ENCODE data around the gene SULF2.
"Not testable (repeated sequence)": the region's sequence is repeated elsewhere in the genome, so short reads cannot be mapped to it uniquely, and the experiment has no call there.

Gene SULF2

DNA sequence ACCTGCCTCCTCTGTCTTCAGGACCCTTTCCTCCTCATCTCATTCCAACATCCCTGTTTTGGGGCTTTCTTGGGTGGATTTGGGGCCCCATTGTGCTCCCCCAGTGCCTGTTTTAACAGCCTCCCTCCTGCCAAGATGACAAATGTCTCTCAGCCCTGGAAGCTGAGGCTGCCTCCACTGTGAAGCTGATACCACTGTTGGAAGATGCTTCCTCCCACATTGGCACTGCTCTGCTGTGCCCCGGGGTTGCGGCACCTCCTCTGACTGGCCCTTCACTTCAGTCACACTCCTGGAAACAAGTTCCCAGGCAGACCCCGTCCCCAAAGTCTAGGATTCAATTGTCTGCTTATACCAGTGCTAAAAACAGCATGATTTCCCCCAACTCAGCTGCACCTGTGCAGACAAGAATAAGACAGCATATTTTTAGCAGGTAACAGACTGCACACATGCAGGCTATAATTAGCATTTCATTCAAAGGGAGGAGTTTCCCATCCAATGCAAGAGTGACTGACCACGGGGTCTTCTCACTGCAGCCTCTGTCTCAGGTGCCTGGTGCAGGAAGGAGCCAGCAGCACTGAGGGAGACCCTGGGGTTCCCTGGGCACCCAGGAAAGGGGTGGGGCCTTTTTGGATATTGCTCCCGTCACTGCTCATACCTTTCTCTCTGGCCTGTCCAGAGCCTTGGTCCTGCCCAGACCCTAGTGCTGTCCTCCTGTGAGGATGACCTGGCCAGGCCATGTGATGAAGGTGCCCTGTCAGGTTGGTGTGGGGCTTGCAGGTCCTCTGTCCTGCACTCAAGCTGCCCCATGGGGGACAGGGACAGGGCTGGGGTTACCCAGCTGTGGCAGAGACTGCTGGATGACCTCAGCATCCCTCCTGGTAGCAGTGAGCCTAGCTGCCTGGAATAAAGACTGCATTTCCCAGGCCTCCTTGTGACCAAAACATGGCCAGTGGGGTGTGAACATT, 31.5 kb upstream of the SULF2 start:
- H3K4me3 ChIP-seq (ENCODE audit: low read length), result no peak overlapping the region
- no peaks in the 10 kb centered on the region for H3K36me3 ChIP-seq (ENCODE audit: control insufficient read depth, insufficient read depth, low read length)
- no peaks in the 10 kb centered on the region for H3K9me3 ChIP-seq (ENCODE audit: control insufficient read depth, low read length)
- peaks cover 27% of the 10 kb centered on the region for H3K27me3 ChIP-seq (ENCODE audit: control insufficient read depth, insufficient read depth, low read length)
- H3K9ac ChIP-seq (ENCODE audit: low read length), result no peak overlapping the region
- H3K4me1 ChIP-seq (ENCODE audit: control insufficient read depth, insufficient read depth, low read length), result no peaks in the 10 kb centered on the region

DNA sequence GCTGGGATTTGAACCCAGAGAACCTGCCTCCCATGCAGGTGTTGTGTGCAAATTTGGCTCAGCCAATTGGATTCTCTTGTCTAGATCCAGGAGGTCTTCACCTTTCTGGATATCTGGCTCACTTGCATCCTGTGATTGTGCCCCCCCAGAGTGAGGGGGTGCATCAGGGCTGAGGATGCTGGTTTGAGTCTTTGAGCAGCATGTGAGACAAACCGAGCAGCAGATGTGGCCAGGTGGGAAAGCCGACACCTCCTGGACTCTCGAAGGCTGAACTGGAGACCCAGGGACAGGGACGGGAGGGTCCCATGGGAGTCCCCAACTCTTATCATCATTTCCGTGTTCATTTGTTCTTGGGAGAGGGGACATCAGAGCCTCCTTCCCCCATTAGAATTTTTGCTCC, 30.6 kb upstream of the SULF2 start:
- H3K9me3 ChIP-seq (ENCODE audit: control insufficient read depth, low read length), result no peaks in the 10 kb centered on the region
- peaks cover 27% of the 10 kb centered on the region for H3K27me3 ChIP-seq (ENCODE audit: control insufficient read depth, insufficient read depth, low read length)
- no peaks in the 10 kb centered on the region for H3K4me1 ChIP-seq (ENCODE audit: control insufficient read depth, insufficient read depth, low read length)
- H3K4me3 ChIP-seq (ENCODE audit: low read length), result no peak overlapping the region
- H3K36me3 ChIP-seq (ENCODE audit: control insufficient read depth, insufficient read depth, low read length), result no peaks in the 10 kb centered on the region
- no peak overlapping the region for H3K9ac ChIP-seq (ENCODE audit: low read length)

DNA sequence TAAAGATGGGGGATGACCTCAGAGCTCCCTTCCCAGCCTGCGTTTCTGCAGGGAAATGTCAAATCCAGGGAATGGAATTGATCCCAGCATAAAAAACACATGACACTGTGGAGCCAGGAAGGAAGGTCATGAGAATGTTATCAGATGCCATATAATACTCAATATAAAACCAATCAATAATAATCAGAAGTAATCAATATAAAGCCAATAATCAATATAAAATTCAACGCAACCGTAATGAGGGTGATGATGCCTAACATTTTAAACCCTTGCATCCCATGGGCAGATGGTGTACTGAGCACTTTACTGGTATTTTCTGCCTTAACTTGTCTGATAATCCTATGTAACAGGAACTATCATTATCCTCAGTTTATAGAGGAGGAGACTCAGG, 30.1 kb upstream of the SULF2 start:
- Histone ChIP-seq H3K4me3 (ENCODE audit: low read length) (no peak overlapping the region), H3K4me1 (ENCODE audit: control insufficient read depth, insufficient read depth, low read length) (no peaks in the 10 kb centered on the region), H3K9me3 (ENCODE audit: control insufficient read depth, low read length) (no peaks in the 10 kb centered on the region), H3K9ac (ENCODE audit: low read length) (no peak overlapping the region), H3K27me3 (ENCODE audit: control insufficient read depth, insufficient read depth, low read length) (peaks cover 27% of the 10 kb centered on the region), H3K36me3 (ENCODE audit: control insufficient read depth, insufficient read depth, low read length) (no peaks in the 10 kb centered on the region)

DNA sequence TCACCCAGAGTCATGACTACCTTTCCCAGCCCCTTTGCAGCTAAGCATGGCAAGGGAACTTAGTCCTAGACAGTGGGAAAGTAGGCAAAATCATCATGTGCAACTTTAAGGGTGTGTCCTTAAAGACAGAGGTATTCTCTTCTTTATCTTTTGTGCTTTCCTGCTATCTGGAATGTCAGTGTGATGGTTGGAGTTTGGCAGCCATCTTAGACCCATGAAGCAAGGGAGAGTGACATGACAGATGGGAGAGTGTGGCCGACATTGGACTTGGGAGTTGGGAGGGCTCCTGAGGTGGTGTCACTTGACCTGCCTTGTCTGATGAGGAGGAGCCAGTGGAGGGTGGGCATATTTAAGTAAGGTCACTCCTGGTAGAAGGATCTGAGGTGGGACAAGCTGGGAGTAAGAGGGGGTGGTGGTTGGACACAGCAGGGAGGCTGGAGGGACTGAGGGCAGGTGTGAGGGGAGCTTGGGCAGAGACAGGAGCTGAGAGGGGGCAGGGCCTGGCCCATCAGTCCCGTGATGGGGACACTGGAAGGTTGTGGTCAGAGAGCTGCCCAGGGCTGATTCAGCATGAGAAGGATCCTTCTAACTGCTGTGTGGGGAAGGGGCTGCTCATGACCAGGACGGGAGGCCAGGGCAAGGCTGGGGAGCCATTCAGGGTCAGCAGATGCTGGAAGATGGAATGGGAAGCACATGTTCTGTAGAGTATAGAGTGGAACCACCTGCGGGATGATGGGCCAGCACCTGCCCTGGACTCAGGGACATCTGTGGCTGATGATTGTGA, 29.5 kb upstream of the SULF2 start:
- Histone ChIP-seq H3K27me3 (ENCODE audit: control insufficient read depth, insufficient read depth, low read length) (peaks cover 30% of the 10 kb centered on the region), H3K4me3 (ENCODE audit: low read length) (no peak overlapping the region), H3K36me3 (ENCODE audit: control insufficient read depth, insufficient read depth, low read length) (no peaks in the 10 kb centered on the region), H3K9me3 (ENCODE audit: control insufficient read depth, low read length) (no peaks in the 10 kb centered on the region), H3K9ac (ENCODE audit: low read length) (no peak overlapping the region), H3K4me1 (ENCODE audit: control insufficient read depth, insufficient read depth, low read length) (no peaks in the 10 kb centered on the region)

DNA sequence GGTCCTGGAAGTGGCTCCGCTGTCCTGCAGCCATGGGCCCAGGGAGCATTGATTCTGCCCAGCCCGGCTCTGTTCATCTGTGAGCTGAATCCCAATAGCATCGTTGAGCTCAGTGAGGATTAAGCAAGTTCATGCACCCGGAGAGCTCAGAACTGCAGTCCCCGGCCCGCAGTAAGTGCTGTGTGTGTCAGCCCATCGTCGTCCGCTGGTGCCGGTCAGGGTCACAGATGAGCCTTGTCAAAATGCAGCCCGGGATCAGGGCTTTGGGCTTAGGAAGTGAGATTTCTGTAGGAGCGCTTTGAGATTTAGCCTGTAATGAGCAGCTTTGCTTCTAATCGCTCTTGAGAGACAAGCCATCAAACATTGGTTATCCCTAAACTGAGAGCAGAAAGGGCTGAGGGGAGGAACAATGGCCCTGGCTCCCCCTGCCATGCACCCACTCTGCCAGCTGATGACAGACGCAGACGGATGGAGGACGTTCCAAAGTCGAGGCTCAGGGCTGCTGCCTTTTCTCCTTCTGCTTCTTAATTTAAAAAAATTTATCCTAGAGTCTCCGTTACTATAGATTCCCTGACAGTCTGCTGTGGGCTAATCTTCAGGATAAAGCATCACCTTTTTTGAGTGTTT, 25.6 kb upstream of the SULF2 start:
- no peaks in the 10 kb centered on the region for H3K9me3 ChIP-seq (ENCODE audit: control insufficient read depth, low read length)
- H3K4me1 ChIP-seq (ENCODE audit: control insufficient read depth, insufficient read depth, low read length), result no peaks in the 10 kb centered on the region
- no peak overlapping the region for H3K4me3 ChIP-seq (ENCODE audit: low read length)
- H3K9ac ChIP-seq (ENCODE audit: low read length), result no peak overlapping the region
- H3K27me3 ChIP-seq (ENCODE audit: control insufficient read depth, insufficient read depth, low read length), result peaks cover 32% of the 10 kb centered on the region
- no peaks in the 10 kb centered on the region for H3K36me3 ChIP-seq (ENCODE audit: control insufficient read depth, insufficient read depth, low read length)

DNA sequence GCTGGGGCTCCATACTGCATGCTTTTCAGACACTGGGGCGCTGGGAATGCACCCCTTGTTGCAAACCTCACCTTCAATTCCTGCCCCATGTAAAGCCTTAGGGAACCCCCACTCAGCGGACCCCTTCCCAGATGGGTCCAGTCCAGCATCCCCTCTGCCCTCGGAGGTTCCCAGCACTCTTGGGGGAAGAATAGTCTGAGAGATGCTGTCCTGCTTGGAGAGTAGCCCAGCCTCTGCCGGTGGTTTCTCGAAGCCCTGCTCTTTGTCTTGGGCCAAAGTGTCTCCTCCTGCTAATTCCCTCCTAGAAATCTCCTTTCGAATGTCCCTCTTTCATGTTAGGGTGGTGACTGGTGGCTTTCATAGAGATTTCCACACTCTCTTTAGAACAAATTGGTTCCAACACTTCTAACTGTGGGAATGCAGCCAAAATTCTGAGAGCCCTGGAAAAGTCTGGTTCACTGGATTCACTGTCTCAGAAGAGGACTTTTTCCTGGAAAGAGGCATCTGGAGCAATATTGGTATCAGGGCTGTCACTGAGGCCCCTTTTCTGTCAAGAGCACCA, 24.9 kb upstream of the SULF2 start:
- no peak overlapping the region for H3K9ac ChIP-seq (ENCODE audit: low read length)
- H3K4me3 ChIP-seq (ENCODE audit: low read length), result no peak overlapping the region
- no peaks in the 10 kb centered on the region for H3K9me3 ChIP-seq (ENCODE audit: control insufficient read depth, low read length)
- no peaks in the 10 kb centered on the region for H3K4me1 ChIP-seq (ENCODE audit: control insufficient read depth, insufficient read depth, low read length)
- no peaks in the 10 kb centered on the region for H3K36me3 ChIP-seq (ENCODE audit: control insufficient read depth, insufficient read depth, low read length)
- H3K27me3 ChIP-seq (ENCODE audit: control insufficient read depth, insufficient read depth, low read length), result peaks cover 29% of the 10 kb centered on the region

DNA sequence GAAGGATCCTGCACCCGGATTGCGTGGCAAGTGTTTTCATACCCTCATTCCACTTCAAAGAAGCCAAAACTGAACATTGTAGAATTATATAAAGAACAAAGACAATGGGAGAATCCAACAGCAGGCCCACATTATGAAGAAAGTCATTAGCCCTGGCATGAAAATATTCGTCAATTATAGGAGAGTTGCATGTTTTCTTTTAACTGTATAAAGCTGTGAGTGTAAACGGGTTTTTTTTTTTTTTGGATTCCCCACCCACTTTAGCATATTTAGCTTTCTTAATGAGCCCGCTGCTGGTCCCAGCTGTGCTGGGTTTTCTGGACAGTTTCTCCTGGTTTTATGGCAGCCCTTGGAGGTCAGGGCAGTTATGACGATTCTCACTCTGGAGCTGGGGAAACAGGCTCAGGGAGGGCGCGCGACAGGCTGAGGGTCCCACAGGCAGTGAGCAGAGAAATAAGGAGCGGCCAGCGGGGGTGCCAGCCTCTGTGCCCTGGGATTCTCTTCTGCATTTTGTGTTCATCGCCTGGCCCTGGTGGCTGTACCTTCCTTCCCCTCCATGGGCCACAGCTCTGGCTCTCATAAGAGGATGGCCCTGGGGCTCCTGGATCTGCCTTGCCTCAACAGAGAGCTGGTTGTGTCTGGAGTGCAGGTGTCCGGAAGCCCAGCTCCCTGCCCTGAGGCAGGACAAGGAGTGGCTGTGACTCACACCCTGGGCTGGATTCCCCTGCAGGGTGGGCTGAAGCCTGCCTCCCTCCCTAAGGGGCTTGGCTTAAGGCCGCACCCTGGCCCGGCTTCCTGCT, 24.1 kb upstream of the SULF2 start:
- Histone ChIP-seq H3K9me3 (ENCODE audit: control insufficient read depth, low read length) (no peaks in the 10 kb centered on the region), H3K27me3 (ENCODE audit: control insufficient read depth, insufficient read depth, low read length) (peaks cover 21% of the 10 kb centered on the region), H3K36me3 (ENCODE audit: control insufficient read depth, insufficient read depth, low read length) (no peaks in the 10 kb centered on the region), H3K4me1 (ENCODE audit: control insufficient read depth, insufficient read depth, low read length) (no peaks in the 10 kb centered on the region), H3K4me3 (ENCODE audit: low read length) (no peak overlapping the region), H3K9ac (ENCODE audit: low read length) (no peak overlapping the region)

DNA sequence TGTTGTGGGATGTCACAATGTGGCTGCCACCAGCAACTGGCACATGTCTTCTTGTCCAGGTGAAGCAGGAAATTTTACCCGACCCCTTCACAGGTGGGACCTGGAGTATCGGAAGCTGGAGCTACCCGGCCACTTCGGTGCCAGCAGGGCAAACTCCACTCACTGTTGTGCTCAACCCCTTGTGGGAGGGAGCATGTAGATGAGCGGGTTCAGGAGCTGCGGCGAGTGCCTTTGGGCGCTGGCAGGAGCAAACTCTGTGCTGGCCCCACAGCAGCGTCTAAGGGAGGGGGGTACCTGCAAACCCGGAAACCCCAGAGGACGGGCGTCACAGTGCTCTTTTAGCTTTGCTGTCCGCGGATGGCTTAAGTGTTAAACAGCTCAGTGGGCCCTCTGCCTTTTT, 20.7 kb upstream of the SULF2 start:
- Histone ChIP-seq H3K4me3 (ENCODE audit: low read length) (no peak overlapping the region), H3K9ac (ENCODE audit: low read length) (no peak overlapping the region), H3K27me3 (ENCODE audit: control insufficient read depth, insufficient read depth, low read length) (peaks cover 26% of the 10 kb centered on the region), H3K4me1 (ENCODE audit: control insufficient read depth, insufficient read depth, low read length) (no peaks in the 10 kb centered on the region), H3K36me3 (ENCODE audit: control insufficient read depth, insufficient read depth, low read length) (no peaks in the 10 kb centered on the region), H3K9me3 (ENCODE audit: control insufficient read depth, low read length) (no peaks in the 10 kb centered on the region)

DNA sequence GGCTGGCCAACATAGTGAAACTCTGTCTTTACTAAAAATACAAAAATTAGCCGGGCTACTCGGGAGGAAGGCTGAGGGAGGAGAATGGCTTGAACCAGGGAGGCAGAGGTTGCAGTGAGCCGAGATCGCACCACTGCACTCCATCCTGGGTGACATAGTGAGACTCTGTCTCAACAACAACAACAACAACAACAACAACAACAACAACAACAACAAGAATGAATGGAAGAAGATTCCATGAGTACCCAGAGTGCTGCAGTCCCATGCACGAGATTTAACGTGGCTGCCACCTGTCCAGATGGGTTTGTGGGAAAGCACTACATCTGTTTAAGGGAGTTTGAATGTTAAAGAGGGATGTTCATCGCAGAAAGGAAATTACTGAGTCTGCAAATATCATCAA, 19.7 kb upstream of the SULF2 start:
- H3K36me3 ChIP-seq (ENCODE audit: control insufficient read depth, insufficient read depth, low read length); H3K9ac ChIP-seq (ENCODE audit: low read length); H3K4me1 ChIP-seq (ENCODE audit: control insufficient read depth, insufficient read depth, low read length); H3K4me3 ChIP-seq (ENCODE audit: low read length); H3K9me3 ChIP-seq (ENCODE audit: control insufficient read depth, low read length): not testable (repeated sequence)
- peaks cover 24% of the 10 kb centered on the region for H3K27me3 ChIP-seq (ENCODE audit: control insufficient read depth, insufficient read depth, low read length)

DNA sequence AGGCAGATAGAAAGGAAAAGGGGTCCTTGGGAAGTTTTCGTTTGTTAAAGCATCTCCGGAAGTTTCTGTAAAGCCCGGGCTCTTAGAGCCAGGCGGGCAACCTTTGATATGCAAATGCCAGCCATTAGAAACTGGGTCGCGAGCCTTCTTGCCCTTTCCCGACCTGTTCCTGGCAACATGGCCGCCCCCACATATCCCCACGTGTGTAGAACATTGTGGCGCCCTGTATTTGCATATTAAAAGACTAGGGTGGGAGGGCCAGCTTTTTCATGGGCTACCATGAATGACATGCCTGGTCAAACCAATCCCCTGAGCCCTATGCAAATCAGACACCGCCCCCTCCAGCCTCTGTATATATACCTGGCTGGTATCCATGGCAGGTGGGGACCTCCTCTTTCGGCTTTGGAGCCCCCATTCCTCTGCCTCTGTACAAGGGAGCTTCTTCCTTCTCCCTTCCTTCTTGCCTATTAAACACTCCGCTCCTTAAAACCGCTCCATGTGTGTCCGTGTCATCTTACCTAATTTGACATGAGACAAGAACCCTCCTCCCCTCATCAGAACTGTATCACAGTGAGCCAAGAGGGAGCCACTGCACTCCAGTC, 19.0 kb upstream of the SULF2 start:
- not testable (repeated sequence) for H3K4me1 ChIP-seq (ENCODE audit: control insufficient read depth, insufficient read depth, low read length); H3K36me3 ChIP-seq (ENCODE audit: control insufficient read depth, insufficient read depth, low read length); H3K9ac ChIP-seq (ENCODE audit: low read length); H3K4me3 ChIP-seq (ENCODE audit: low read length); H3K9me3 ChIP-seq (ENCODE audit: control insufficient read depth, low read length)
- peaks cover 18% of the 10 kb centered on the region for H3K27me3 ChIP-seq (ENCODE audit: control insufficient read depth, insufficient read depth, low read length)

DNA sequence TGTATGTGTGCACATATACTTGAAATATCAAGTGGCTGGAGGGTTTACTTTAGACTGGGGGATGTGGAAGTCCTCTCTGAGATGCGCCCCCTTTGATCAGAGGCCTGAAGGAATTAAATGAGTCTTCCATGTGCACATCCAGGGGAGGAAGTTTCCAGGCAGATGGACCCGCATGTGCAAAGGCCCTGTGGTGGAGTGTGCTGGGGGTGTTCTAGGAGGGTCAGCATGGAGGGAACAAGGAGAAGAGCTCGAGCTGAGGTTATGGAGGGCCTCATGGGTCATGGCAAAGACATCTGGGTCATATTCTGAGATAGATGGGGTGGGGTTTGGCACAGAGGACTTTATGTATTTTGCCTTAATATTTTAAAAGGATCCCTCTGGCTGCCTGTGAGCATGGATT, 17.7 kb upstream of the SULF2 start:
- H3K9me3 ChIP-seq (ENCODE audit: control insufficient read depth, low read length), result no peaks in the 10 kb centered on the region
- no peaks in the 10 kb centered on the region for H3K36me3 ChIP-seq (ENCODE audit: control insufficient read depth, insufficient read depth, low read length)
- H3K4me3 ChIP-seq (ENCODE audit: low read length), result no peak overlapping the region
- H3K9ac ChIP-seq (ENCODE audit: low read length), result no peak overlapping the region
- no peaks in the 10 kb centered on the region for H3K4me1 ChIP-seq (ENCODE audit: control insufficient read depth, insufficient read depth, low read length)
- peaks cover 17% of the 10 kb centered on the region for H3K27me3 ChIP-seq (ENCODE audit: control insufficient read depth, insufficient read depth, low read length)
